HepG2 (cell line): ENCODE results near the gene SBNO2. TPM values are rescaled to one million over a fixed set of nuclear protein-coding genes. Genes with fewer than 3 reads are reported as not detected.
A peak's percentile ranks its signal among the peaks of the same experiment; 100 is the strongest.

Experiments
- CSRNP1 ChIP-seq: sonication (generic); formaldehyde crosslinking; IDR thresholded peaks from 2 replicates; pipeline ENCODE4 v1.8.1; 2023; ENCODE audit warnings: mild to moderate bottlenecking, missing genetic modification reagents
- FLYWCH1 ChIP-seq: sonication (generic); formaldehyde crosslinking; IDR thresholded peaks from 2 replicates; pipeline ENCODE4 v1.8.1; 2023; ENCODE audit warnings: mild to moderate bottlenecking, missing genetic modification reagents
- SNAPC2 ChIP-seq: sonication (generic); formaldehyde crosslinking; IDR thresholded peaks from 2 replicates; pipeline ENCODE4 v1.8.1; 2022; ENCODE audit warnings: mild to moderate bottlenecking, missing genetic modification reagents
- TBL1XR1 ChIP-seq: fragments of 150-350 bp; IDR thresholded peaks from 2 replicates; pipeline ENCODE4 v1.6.1; 2014; ENCODE audit warnings: borderline replicate concordance, low read length; ENCODE audit not compliant: partially characterized antibody
- TBP ChIP-seq: sonication (generic); formaldehyde crosslinking; IDR thresholded peaks from 2 replicates; pipeline ENCODE4 v1.5.0; 2020; ENCODE audit warnings: missing genetic modification reagents
- TCF7L2 ChIP-seq: IDR thresholded peaks from 2 replicates; pipeline ENCODE4 v1.6.1; 2011; ENCODE audit warnings: mild to moderate bottlenecking, low read depth, low read length, moderate library complexity
- ZHX2 ChIP-seq, 2 experiments: sonication (generic) in 1 of 2; formaldehyde crosslinking in 1 of 2; IDR thresholded peaks; 2 replicates each; pipeline versions ENCODE4 v1.6.1 to v1.9.0; 2014 to 2022; ENCODE audit warnings: antibody characterized with exemption in 1 of 2, borderline replicate concordance in 1 of 2, inconsistent platforms in 1 of 2, low read depth in 1 of 2, missing genetic modification reagents in 1 of 2
- ZNF331 ChIP-seq: sonication (generic); formaldehyde crosslinking; IDR thresholded peaks from 2 replicates; pipeline ENCODE4 v1.4.0; 2020; ENCODE audit warnings: missing genetic modification reagents
- ZNF691 ChIP-seq: sonication (generic); formaldehyde crosslinking; IDR thresholded peaks from 2 replicates; pipeline ENCODE4 v1.4.0; 2020; ENCODE audit warnings: missing genetic modification reagents, low read depth, mild to moderate bottlenecking, borderline replicate concordance
- polyA plus RNA-seq, 8 experiments: library from polyadenylated mRNA; depleted of rRNA in 3 of 8; stranded (reverse) in 7 of 8; unstranded in 1 of 8; fragments of >200 nt; fragmentation: Illumina TruSeq in 4 of 8; extraction: Trizol in 4 of 8; gene quantifications; 2 replicates each; pipeline versions ENCODE4 v1.2.1 to v1.2.3, GENCODE V29; 2011 to 2016; ENCODE audit warnings: low read depth in 4 of 8, missing spikeins in 1 of 8, mixed read lengths in 1 of 8; ENCODE audit not compliant: insufficient read depth in 1 of 8
- total RNA-seq, 5 experiments: library from RNA; depleted of rRNA; stranded (reverse); fragments of >200 nt; fragmentation: Illumina TruSeq; extraction: Trizol; gene quantifications; 2 replicates each; pipeline ENCODE4 v1.2.3, GENCODE V29; 2016; ENCODE audit warnings: low read depth in 1 of 5
- TF ChIP-seq, protein P1 (sequence below): sonication (generic); formaldehyde crosslinking; IDR thresholded peaks from 2 replicates; pipeline ENCODE4 v1.8.0; 2022; ENCODE audit warnings: mild to moderate bottlenecking, missing genetic modification reagents
- TF ChIP-seq, protein P2 (sequence below): sonication (generic); formaldehyde crosslinking; IDR thresholded peaks from 2 replicates; pipeline ENCODE4 v1.4.0; 2020; ENCODE audit warnings: missing genetic modification reagents, mild to moderate bottlenecking, borderline replicate concordance

SBNO2 gene
- total and polyA plus RNA-seq, 2 of the 13 experiments (the other 11 are each of a cell fraction or from before 2014, with no cell fraction given) = 8.6 to 10.4 TPM

GRCh38 chr19:1167687-1168571 lies 6.1 kb downstream of the SBNO2 start (continued):
- TF ChIP-seq, protein P1, sequence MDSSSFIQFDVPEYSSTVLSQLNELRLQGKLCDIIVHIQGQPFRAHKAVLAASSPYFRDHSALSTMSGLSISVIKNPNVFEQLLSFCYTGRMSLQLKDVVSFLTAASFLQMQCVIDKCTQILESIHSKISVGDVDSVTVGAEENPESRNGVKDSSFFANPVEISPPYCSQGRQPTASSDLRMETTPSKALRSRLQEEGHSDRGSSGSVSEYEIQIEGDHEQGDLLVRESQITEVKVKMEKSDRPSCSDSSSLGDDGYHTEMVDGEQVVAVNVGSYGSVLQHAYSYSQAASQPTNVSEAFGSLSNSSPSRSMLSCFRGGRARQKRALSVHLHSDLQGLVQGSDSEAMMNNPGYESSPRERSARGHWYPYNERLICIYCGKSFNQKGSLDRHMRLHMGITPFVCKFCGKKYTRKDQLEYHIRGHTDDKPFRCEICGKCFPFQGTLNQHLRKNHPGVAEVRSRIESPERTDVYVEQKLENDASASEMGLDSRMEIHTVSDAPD (CRISPR knock-in tag) = peak; percentile 63; the same call in 1 of the 2 replicates
- TF ChIP-seq ZNF331 (CRISPR knock-in tag) = no peak
- TF ChIP-seq ZHX2 (IDR thresholded peaks at IDR 0.05; ENCODE audit: low read depth) = no peak
- no peak for TF ChIP-seq ZHX2 (CRISPR knock-in tag; IDR thresholded peaks at IDR 0.05; ENCODE audit: borderline replicate concordance)
- TF ChIP-seq ZNF691 (CRISPR knock-in tag) = no peak
- no peak for TF ChIP-seq TBP (CRISPR knock-in tag)
- no peak for TF ChIP-seq TBL1XR1
- TF ChIP-seq CSRNP1 (CRISPR knock-in tag) = 0 out of 2 replicates have a peak, but pooled peaks have one; percentile 49
- TF ChIP-seq FLYWCH1 (CRISPR knock-in tag) = no peak
- no peak for TF ChIP-seq TCF7L2
- no peak for TF ChIP-seq SNAPC2 (CRISPR knock-in tag)
- TF ChIP-seq, protein P2, sequence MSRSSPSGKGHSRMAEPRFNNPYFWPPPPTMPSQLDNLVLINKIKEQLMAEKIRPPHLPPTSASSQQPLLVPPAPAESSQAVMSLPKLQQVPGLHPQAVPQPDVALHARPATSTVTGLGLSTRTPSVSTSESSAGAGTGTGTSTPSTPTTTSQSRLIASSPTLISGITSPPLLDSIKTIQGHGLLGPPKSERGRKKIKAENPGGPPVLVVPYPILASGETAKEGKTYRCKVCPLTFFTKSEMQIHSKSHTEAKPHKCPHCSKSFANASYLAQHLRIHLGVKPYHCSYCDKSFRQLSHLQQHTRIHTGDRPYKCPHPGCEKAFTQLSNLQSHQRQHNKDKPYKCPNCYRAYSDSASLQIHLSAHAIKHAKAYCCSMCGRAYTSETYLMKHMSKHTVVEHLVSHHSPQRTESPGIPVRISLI (CRISPR knock-in tag) = no peak
